ENCODE results near the gene CNTRL. TPM values are rescaled to one million over a fixed set of nuclear protein-coding genes. Genes with fewer than 3 reads are reported as not detected.

CNTRL gene
- total and polyA plus RNA-seq, 2 of the 8 experiments (the other 6 are each of a cell fraction or from before 2014, with no cell fraction given), result 5.1 to 13.9 TPM

DNA sequence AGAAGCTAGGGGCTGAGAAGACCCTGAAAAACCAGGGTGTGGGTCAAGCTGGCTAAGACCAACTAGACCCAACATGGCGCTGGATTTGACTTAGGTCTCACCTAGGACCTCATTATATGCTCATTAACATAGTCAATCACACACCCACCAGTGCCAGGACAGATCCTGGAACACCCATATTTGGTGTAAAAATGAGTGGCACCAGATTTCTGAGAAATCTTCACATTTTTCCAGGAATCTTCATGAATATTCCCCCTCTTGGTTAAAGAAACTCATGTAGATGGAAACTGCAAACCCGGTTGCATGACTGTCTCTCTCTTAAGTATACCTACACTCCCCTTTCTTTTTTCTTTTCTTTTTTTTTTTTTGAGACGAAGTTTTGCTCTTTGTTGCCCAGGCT, 144.8 kb downstream of the CNTRL start:
- ChIA-PET POLR2A (ENCODE audit: partially characterized antibody) (no interaction called here), CTCF (ENCODE audit: partially characterized antibody) (interaction anchor here (0.9 to 1.1 kb wide), 2 partner anchors 59 to 180 kb away, joined by 3 to 4 read pairs; no protein-coding TSS in a partner anchor)
- 88% methylated on average over 2 of the region's 3 CpGs; no CpG with 5 or more reads in 1 of the 2 experiments for whole genome bisulfite sequencing, 2 experiments (ENCODE audit: extremely low coverage in 1 of 2, insufficient coverage in 1 of 2, insufficient read length in 1 of 2, insufficient replicate concordance in 2 of 2, low coverage in 1 of 2, low lambda C conversion rate in 2 of 2, missing lambda C conversion rate in 1 of 2)
- H4K8ac ChIP-seq (ENCODE audit: extremely low read depth, insufficient read depth, low read length), result no peak overlapping the region
- H3K14ac ChIP-seq (ENCODE audit: insufficient read length), result no peak overlapping the region
- no peaks in the 10 kb centered on the region for H3K79me2 ChIP-seq (ENCODE audit: control insufficient read depth in 1 of 2, insufficient read depth in 2 of 2, low read length in 2 of 2)
- H4K5ac ChIP-seq (ENCODE audit: insufficient read length, low read depth, low read length), result no peak overlapping the region
- H3K27ac ChIP-seq (ENCODE audit: low read depth, low read length), result no peak overlapping the region
- H4K91ac ChIP-seq (replicated peaks; ENCODE audit: insufficient read length, low read length), result peak overlapping the region; percentile 25
- H2BK15ac ChIP-seq (ENCODE audit: low read length), result no peak overlapping the region
- no peak overlapping the region for H3K23ac ChIP-seq (ENCODE audit: insufficient read length)
- DNase-seq (ENCODE audit: low read depth in 1 of 2, low spot score in 2 of 2) (no peak), FAIRE-seq (no peak)
- no peak overlapping the region for H3K4me3 ChIP-seq (ENCODE audit: extremely low read depth in 1 of 4, insufficient read depth in 2 of 4, low read depth in 3 of 4, low read length in 4 of 4)
- H2AFZ ChIP-seq (ENCODE audit: low read length), result no peak overlapping the region
- H3K79me1 ChIP-seq (ENCODE audit: low read depth, low read length), result no peaks in the 10 kb centered on the region
- no peak overlapping the region for H3K18ac ChIP-seq (ENCODE audit: extremely low read depth, low read length)
- H2BK20ac ChIP-seq (ENCODE audit: low read length), result peak overlapping the region; percentile 93; the same call in 1 of the 2 replicates
- H4K20me1 ChIP-seq (replicated peaks in 1 of 2; ENCODE audit: control insufficient read depth in 1 of 2, insufficient read depth in 2 of 2, low read length in 2 of 2), result no peaks in the 10 kb centered on the region
- no peak overlapping the region for H3K4ac ChIP-seq (replicated peaks; ENCODE audit: insufficient read length, low read depth, low read length)
- no peak overlapping the region for H2BK5ac ChIP-seq (ENCODE audit: low read depth, low read length)
- no peaks in the 10 kb centered on the region for H3K36me3 ChIP-seq (ENCODE audit: control insufficient read depth in 2 of 4, insufficient read depth in 4 of 4, low read length in 3 of 4)
- H2BK120ac ChIP-seq (replicated peaks; ENCODE audit: low read depth, low read length), result peak overlapping the region; percentile 39
- no peak overlapping the region for H3K56ac ChIP-seq (replicated peaks; ENCODE audit: insufficient read length, low read depth, low read length)
- H3K9me3 ChIP-seq (ENCODE audit: insufficient read depth in 2 of 2, low read depth in 1 of 2, low read length in 1 of 2), result no peaks in the 10 kb centered on the region
- no peaks in the 10 kb centered on the region for H3K23me2 ChIP-seq (ENCODE audit: low read depth, low read length)
- H3K4me1 ChIP-seq (replicated peaks in 1 of 4; ENCODE audit: control insufficient read depth in 3 of 4, insufficient read depth in 4 of 4, low read length in 3 of 4), result peaks cover 12 to 24% (median 19%) of the 10 kb centered on the region in 4 experiments
- H3K9ac ChIP-seq (replicated peaks in 1 of 4; ENCODE audit: extremely low read depth in 1 of 4, low read depth in 3 of 4, low read length in 3 of 4), result no peak overlapping the region; a peak in 1 of 7 replicates
- H2BK12ac ChIP-seq (ENCODE audit: low read depth, low read length), result peak overlapping the region; percentile 39; the same call in 1 of the 2 replicates
- H2AK5ac ChIP-seq (ENCODE audit: low read depth, low read length), result no peak overlapping the region; the same call in 1 of the 2 replicates
- no peak overlapping the region; a peak in 1 of 4 replicates for H3K4me2 ChIP-seq (ENCODE audit: insufficient read depth in 1 of 2, low read depth in 2 of 2, low read length in 2 of 2)
- H3K27me3 ChIP-seq (replicated peaks in 1 of 4; ENCODE audit: control insufficient read depth in 3 of 4, extremely low read depth in 1 of 4, insufficient read depth in 3 of 4, low read length in 3 of 4), result no peaks in the 10 kb centered on the region; a peak in 2 of 7 replicates
- TF ChIP-seq SP1 (IDR thresholded peaks at IDR 0.05; ENCODE audit: low read depth, low read length), result no peak
- TF ChIP-seq EZH2 (IDR thresholded peaks at IDR 0.05; ENCODE audit: low read depth, low read length, severe bottlenecking), result no peak
- TF ChIP-seq NRF1 (IDR thresholded peaks at IDR 0.05; ENCODE audit: low read depth, low read length), result no peak
- no peak for TF ChIP-seq TBP (IDR thresholded peaks at IDR 0.05; ENCODE audit: low read depth, low read length)
- no peak for TF ChIP-seq ASH2L (IDR thresholded peaks at IDR 0.05; ENCODE audit: low read length)
- TF ChIP-seq CREB1 (IDR thresholded peaks at IDR 0.05), result no peak
- no peak for TF ChIP-seq JUND (IDR thresholded peaks at IDR 0.05; ENCODE audit: low read length)
- no peak for TF ChIP-seq NANOG (IDR thresholded peaks at IDR 0.05; ENCODE audit: insufficient read depth, low read depth, low read length, poor library complexity, severe bottlenecking)
- TF ChIP-seq, protein P1, sequence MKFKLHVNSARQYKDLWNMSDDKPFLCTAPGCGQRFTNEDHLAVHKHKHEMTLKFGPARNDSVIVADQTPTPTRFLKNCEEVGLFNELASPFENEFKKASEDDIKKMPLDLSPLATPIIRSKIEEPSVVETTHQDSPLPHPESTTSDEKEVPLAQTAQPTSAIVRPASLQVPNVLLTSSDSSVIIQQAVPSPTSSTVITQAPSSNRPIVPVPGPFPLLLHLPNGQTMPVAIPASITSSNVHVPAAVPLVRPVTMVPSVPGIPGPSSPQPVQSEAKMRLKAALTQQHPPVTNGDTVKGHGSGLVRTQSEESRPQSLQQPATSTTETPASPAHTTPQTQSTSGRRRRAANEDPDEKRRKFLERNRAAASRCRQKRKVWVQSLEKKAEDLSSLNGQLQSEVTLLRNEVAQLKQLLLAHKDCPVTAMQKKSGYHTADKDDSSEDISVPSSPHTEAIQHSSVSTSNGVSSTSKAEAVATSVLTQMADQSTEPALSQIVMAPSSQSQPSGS (IDR thresholded peaks at IDR 0.05; ENCODE audit: low read length), result no peak
- TF ChIP-seq JUN (IDR thresholded peaks at IDR 0.05; ENCODE audit: low read depth, low read length), result no peak
- TF ChIP-seq FOSL1 (IDR thresholded peaks at IDR 0.05; ENCODE audit: insufficient read depth, low read depth, low read length), result no peak
- TF ChIP-seq SP2 (IDR thresholded peaks at IDR 0.05; ENCODE audit: low read length), result no peak
